RWPE2 (cell line): ENCODE data around the gene SLC19A1.
A peak's percentile ranks its signal among the peaks of the same experiment; 100 is the strongest.

Experiments used
- ATAC-seq: fragments of 200-7000 bp; cut with Tn5 transposase; 3 replicates; pipeline ENCODE4 v1.9.1; 2021; ENCODE audit warnings: low read depth
- DNase-seq: peaks from one replicate; pipeline ENCODE4 v3.0.0-alpha.2; 2020; ENCODE audit warnings: low spot score
- H3K27ac ChIP-seq: fragments of 450-650 bp; 2 replicates; pipeline ENCODE4 v1.5.1; 2017; ENCODE audit warnings: mild to moderate bottlenecking; ENCODE audit not compliant: poor library complexity, severe bottlenecking
- H3K27me3 ChIP-seq: fragments of 250-450 bp; sonication (Bioruptor Pico); 2 replicates; pipeline ENCODE4 v1.5.1; 2021; ENCODE audit warnings: mild to moderate bottlenecking, moderate library complexity; ENCODE audit not compliant: insufficient read depth, poor library complexity, severe bottlenecking
- H3K36me3 ChIP-seq: fragments of 250-450 bp; sonication (Bioruptor Pico); 2 replicates; pipeline ENCODE4 v1.5.1; 2020; ENCODE audit warnings: low read depth, mild to moderate bottlenecking, moderate library complexity
- H3K4me1 ChIP-seq: fragments of 250-450 bp; sonication (Bioruptor Pico); 2 replicates; pipeline ENCODE4 v1.5.1; 2021; ENCODE audit warnings: mild to moderate bottlenecking, moderate library complexity; ENCODE audit not compliant: insufficient read depth, poor library complexity, severe bottlenecking
- H3K4me3 ChIP-seq: fragments of 250-450 bp; sonication (Bioruptor Pico); 2 replicates; pipeline ENCODE4 v1.5.1; 2021; ENCODE audit warnings: mild to moderate bottlenecking, moderate library complexity; ENCODE audit not compliant: severe bottlenecking
- H3K9me3 ChIP-seq: fragments of 250-450 bp; sonication (Bioruptor Pico); 2 replicates; pipeline ENCODE4 v1.5.1; 2021; ENCODE audit warnings: mild to moderate bottlenecking, moderate library complexity; ENCODE audit not compliant: severe bottlenecking
- TF ChIP-seq, protein P1 (sequence below): fragments of 450-650 bp; IDR thresholded peaks from one replicate; pipeline ENCODE4 v1.5.1; 2017; ENCODE audit warnings: mild to moderate bottlenecking, moderate library complexity; ENCODE audit not compliant: poor library complexity, severe bottlenecking

SLC19A1 gene

DNA sequence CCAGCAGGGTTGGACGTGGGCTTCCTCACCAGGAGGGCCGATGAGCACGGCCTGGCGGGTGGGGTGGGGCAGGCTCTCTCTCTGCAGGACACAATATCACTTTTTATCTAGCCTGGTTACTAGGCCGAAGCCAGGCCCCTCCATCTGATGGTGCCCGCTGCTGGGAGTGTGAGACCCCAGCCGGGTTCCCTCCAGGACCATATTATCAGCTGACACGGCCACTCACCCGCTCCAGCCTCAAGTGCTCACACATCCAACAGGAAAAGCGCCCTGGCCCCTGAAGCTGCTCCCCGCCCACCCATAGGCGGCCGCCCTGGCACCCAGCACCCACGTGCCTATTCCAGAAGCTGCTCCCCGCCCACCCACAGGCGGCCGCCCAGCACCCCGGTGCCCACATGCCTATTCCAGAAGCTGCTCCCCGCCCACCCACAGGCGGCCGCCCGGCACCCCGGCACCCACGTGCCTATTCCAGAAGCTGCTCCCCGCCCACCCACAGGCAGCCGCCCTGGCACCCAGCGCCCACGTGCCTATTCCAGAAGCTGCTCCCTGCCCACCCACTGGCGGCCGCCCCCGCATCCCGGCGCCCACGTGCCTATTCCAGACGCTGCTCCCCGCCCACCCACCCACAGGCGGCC lies 5.0 kb downstream of the SLC19A1 start:
- DNase-seq = peak; percentile 40
- Histone ChIP-seq H3K27ac (no peak overlapping the region), H3K36me3 (no peaks in the 10 kb centered on the region), H3K27me3 (no peaks in the 10 kb centered on the region), H3K9me3 (no peaks in the 10 kb centered on the region), H3K4me3 (no peak overlapping the region), H3K4me1 (no peaks in the 10 kb centered on the region)
- TF ChIP-seq, protein P1, sequence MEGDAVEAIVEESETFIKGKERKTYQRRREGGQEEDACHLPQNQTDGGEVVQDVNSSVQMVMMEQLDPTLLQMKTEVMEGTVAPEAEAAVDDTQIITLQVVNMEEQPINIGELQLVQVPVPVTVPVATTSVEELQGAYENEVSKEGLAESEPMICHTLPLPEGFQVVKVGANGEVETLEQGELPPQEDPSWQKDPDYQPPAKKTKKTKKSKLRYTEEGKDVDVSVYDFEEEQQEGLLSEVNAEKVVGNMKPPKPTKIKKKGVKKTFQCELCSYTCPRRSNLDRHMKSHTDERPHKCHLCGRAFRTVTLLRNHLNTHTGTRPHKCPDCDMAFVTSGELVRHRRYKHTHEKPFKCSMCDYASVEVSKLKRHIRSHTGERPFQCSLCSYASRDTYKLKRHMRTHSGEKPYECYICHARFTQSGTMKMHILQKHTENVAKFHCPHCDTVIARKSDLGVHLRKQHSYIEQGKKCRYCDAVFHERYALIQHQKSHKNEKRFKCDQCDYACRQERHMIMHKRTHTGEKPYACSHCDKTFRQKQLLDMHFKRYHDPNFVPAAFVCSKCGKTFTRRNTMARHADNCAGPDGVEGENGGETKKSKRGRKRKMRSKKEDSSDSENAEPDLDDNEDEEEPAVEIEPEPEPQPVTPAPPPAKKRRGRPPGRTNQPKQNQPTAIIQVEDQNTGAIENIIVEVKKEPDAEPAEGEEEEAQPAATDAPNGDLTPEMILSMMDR = no peak
- ATAC-seq = no peak

DNA sequence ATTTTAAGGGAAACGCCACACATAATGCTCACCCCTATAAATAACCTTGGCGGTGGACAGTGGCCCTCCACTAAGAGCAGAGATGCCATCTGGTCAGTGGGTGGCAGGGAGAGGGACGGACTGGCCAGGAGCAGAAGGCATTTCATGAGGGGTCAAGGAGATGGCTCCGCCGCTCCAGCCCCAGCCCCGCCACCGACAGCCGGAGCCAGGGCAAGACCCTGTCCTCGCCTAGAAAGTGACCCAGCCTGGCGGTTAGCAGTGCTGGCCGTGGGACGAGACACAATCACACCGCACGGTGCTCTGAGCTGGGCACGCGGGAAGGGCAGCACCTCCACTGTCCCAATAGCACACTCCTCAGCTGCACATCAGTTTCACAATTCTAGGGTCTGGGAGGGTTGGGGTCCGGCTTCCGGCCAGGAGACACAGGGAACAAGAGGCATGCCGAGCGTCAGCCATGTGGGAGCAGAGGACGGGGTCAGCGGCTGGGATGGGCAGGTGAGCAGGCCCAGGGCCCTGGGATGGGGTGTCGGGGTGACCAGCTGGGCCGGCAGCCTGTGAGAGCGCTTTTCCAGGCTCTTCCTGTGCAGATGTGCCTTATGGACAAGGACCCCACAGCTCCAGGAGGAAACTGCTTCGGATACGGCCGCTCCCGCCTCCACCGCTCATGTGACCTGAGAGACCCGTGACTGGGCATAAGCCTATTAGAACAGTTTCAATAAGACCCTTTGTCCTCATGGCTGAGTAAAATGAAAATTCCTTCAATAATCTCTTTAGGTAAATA lies 5.7 kb downstream of the SLC19A1 start:
- H3K4me1 ChIP-seq = no peaks in the 10 kb centered on the region
- no peaks in the 10 kb centered on the region for H3K27me3 ChIP-seq
- DNase-seq (peak; percentile 60), ATAC-seq (no peak)
- TF ChIP-seq, protein P1 = no peak
- H3K4me3 ChIP-seq = no peak overlapping the region
- no peaks in the 10 kb centered on the region for H3K36me3 ChIP-seq
- no peak overlapping the region for H3K27ac ChIP-seq
- no peaks in the 10 kb centered on the region for H3K9me3 ChIP-seq

DNA sequence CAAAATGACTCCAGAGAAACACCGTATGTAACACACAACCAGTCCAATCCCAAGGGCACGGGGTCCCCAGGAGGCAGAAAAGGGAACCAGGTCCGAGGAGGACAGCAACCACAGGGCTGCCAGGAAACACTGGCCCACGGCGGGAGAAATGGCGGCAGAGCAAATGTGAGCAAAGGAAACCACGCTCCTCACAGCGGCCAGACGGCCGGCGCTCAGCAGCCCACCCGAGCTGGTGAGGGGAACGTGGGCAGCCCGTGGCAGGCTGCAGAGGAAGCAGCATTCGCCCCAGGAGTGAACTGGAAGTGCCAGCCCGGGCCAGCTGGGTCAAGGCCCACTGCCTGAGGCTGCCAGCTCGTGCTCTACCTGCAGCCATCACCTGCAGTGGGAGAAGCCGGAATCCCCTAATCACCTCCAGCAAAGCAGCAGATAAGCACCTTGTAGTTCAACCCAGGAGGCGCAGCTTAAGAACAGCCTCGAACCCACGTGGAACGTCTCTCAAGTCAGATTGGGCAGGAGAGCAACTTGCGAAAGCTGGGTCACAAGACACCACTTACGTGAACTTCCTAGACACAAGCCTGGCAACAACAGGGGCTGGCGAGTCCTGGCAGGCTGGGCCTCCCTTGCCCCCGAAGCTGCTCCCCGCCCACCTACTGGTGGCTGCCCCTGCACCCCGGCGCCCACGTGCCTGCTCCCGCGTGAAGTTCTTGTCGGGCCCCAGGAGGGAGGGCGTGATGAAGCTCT lies 6.7 kb downstream of the SLC19A1 start:
- ATAC-seq (no peak), DNase-seq (peak; percentile 60)
- Histone ChIP-seq H3K36me3 (no peaks in the 10 kb centered on the region), H3K27ac (no peak overlapping the region), H3K4me3 (no peak overlapping the region), H3K9me3 (no peaks in the 10 kb centered on the region), H3K27me3 (no peaks in the 10 kb centered on the region), H3K4me1 (no peaks in the 10 kb centered on the region)
- TF ChIP-seq, protein P1 = no peak

DNA sequence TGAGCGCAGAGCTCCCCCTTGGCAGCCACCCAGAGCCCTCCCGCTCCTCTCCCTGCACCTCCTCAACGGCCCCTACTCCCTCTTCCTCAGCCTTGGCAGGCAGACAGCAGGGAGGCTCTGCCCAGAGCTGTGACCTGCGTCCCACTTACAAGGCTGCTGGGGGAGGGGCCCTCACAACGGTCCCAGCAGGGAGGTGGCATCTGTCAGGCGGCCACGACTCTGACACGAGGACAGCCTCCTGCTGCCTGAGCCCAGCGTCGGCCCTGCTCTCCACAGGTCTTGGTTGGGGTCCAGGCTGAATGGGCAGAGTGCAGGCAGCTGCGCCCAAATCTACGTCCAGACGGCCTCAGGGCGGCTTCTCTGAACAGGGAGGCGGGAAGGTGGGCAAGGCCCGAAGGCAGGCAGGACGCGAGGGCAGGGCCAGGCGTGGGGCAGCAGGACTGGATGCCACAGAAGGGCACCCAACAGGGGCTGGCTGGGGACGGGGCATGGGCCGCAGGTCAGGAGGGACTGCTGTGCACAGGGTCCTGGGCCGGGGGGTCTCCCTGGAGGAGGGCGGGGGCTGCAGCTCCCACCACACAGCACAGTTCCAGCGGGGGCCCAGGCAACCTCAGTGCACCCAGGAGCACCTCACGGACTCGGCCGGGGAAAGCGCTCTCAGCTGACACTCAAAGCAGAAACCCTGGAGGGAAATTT lies 7.5 kb downstream of the SLC19A1 start:
- H3K27ac ChIP-seq = no peak overlapping the region

More for the DNA sequence above, 7.5 kb downstream of the SLC19A1 start:
- TF ChIP-seq, protein P1 = no peak
- Histone ChIP-seq H3K4me3 (no peak overlapping the region), H3K36me3 (peaks cover 3% of the 10 kb centered on the region), H3K9me3 (no peaks in the 10 kb centered on the region), H3K4me1 (no peaks in the 10 kb centered on the region), H3K27me3 (no peaks in the 10 kb centered on the region)
- ATAC-seq (no peak), DNase-seq (peak; percentile 70)
